Neural cell (in vitro differentiated cells): ENCODE results near the gene GLRA1. TPM values are rescaled to one million over a fixed set of nuclear protein-coding genes. Genes with fewer than 3 reads are reported as not detected.

ENCODE experiments used
- H2AFZ ChIP-seq: fragments of 200-600, 300-800 bp; sonication (generic), shearing (Covaris generic); 2 replicates; pipeline ENCODE4 v1.6.0; 2014; ENCODE audit warnings: low read depth, mild to moderate bottlenecking, antibody characterized with exemption, low read length, moderate library complexity
- H3F3A ChIP-seq: fragments of 200-600 bp; shearing (Covaris generic); 2 replicates; pipeline ENCODE4 v1.6.1; 2016; ENCODE audit warnings: mild to moderate bottlenecking, moderate library complexity, mixed read lengths, antibody characterized with exemption, low read length; ENCODE audit not compliant: insufficient read depth, poor library complexity, severe bottlenecking
- H3K27ac ChIP-seq: fragments of 200-600, 300-800 bp; sonication (generic), shearing (Covaris generic); 2 replicates; pipeline ENCODE4 v1.5.1; 2014; ENCODE audit warnings: mild to moderate bottlenecking, low read length, moderate library complexity
- H3K27me3 ChIP-seq: fragments of 300-800, 200-600 bp; sonication (generic), shearing (Covaris generic); 2 replicates; pipeline ENCODE4 v1.6.0; 2014; ENCODE audit warnings: mild to moderate bottlenecking, low read depth, low read length, moderate library complexity; ENCODE audit not compliant: insufficient read depth
- H3K36me3 ChIP-seq: fragments of 300-800, 200-600 bp; sonication (generic), shearing (Covaris generic); 2 replicates; pipeline ENCODE4 v1.5.1; 2014; ENCODE audit warnings: mild to moderate bottlenecking, antibody characterized with exemption, low read length, moderate library complexity; ENCODE audit not compliant: insufficient read depth
- H3K4me2 ChIP-seq: fragments of 300-800, 200-600 bp; sonication (generic), shearing (Covaris generic); 2 replicates; pipeline ENCODE4 v1.6.0; 2014; ENCODE audit warnings: mild to moderate bottlenecking, low read length
- H3K4me3 ChIP-seq: fragments of 300-800, 200-600 bp; sonication (generic), shearing (Covaris generic); 2 replicates; pipeline ENCODE4 v1.5.1; 2014; ENCODE audit warnings: mild to moderate bottlenecking, low read length, moderate library complexity
- H3K79me2 ChIP-seq: fragments of 200-600 bp; shearing (Covaris generic); replicated peaks from 2 replicates; pipeline ENCODE4 v1.6.0; 2014; ENCODE audit warnings: mild to moderate bottlenecking, low read length, moderate library complexity; ENCODE audit not compliant: insufficient read depth
- H3K9ac ChIP-seq: fragments of 300-800, 200-600 bp; sonication (generic), shearing (Covaris generic); 2 replicates; pipeline ENCODE4 v1.6.1; 2016; ENCODE audit warnings: mild to moderate bottlenecking, low read length, mixed read lengths
- H3K9me2 ChIP-seq: fragments of 200-600 bp; shearing (Covaris generic); 2 replicates; pipeline ENCODE4 v1.6.1; 2016; ENCODE audit warnings: mild to moderate bottlenecking, low read length, mixed read lengths; ENCODE audit not compliant: insufficient read depth
- H3K9me3 ChIP-seq: fragments of 200-600, 300-800 bp; sonication (generic), shearing (Covaris generic); 2 replicates; pipeline ENCODE4 v1.6.1; 2016; ENCODE audit warnings: mild to moderate bottlenecking, mixed run types, low read length, moderate library complexity, mixed read lengths
- H4K20me1 ChIP-seq: fragments of 200-600 bp; shearing (Covaris generic); 2 replicates; pipeline ENCODE4 v1.6.1; 2016; ENCODE audit warnings: mild to moderate bottlenecking, mixed run types; ENCODE audit not compliant: insufficient read depth
- EP300 ChIP-seq: fragments of 450-650 bp; conservative IDR thresholded peaks from 2 replicates; pipeline ENCODE4 v1.6.1; 2014; ENCODE audit warnings: antibody characterized with exemption, mild to moderate bottlenecking, moderate library complexity; ENCODE audit not compliant: poor library complexity, severe bottlenecking
- EZH2 ChIP-seq: fragments of 200-600, 300-800 bp; shearing (Covaris generic), sonication (generic); IDR thresholded peaks from 2 replicates; pipeline ENCODE4 v1.6.1; 2014; ENCODE audit warnings: antibody characterized with exemption, low read length, borderline replicate concordance, mild to moderate bottlenecking; ENCODE audit not compliant: insufficient read depth, poor library complexity, severe bottlenecking
- MXI1 ChIP-seq: fragments of 450-650 bp; conservative IDR thresholded peaks from 2 replicates; pipeline ENCODE4 v1.6.1; 2014; ENCODE audit warnings: antibody characterized with exemption, mild to moderate bottlenecking; ENCODE audit not compliant: poor library complexity, severe bottlenecking
- POLR2AphosphoS5 ChIP-seq: IDR thresholded peaks from 2 replicates; pipeline ENCODE4 v1.6.1; 2012
- RAD21 ChIP-seq: fragments of 450-650 bp; conservative IDR thresholded peaks from 2 replicates; pipeline ENCODE4 v1.6.1; 2014; ENCODE audit warnings: antibody characterized with exemption, mild to moderate bottlenecking, moderate library complexity
- SMC3 ChIP-seq: fragments of 450-650 bp; conservative IDR thresholded peaks from 2 replicates; pipeline ENCODE4 v1.6.1; 2014; ENCODE audit warnings: antibody characterized with exemption, mild to moderate bottlenecking, moderate library complexity; ENCODE audit not compliant: poor library complexity
- TAF1 ChIP-seq: IDR thresholded peaks from 2 replicates; pipeline ENCODE4 v1.6.1; 2012; ENCODE audit warnings: low read depth
- polyA plus RNA-seq: library from polyadenylated mRNA; depleted of rRNA; stranded (reverse); fragments of >200 nt; gene quantifications from 2 replicates; pipeline ENCODE4 v1.2.3, GENCODE V29; 2014
- TF ChIP-seq, protein P1 (sequence below): fragments of 450-650 bp; IDR thresholded peaks from 2 replicates; pipeline ENCODE4 v1.5.1; 2014; ENCODE audit warnings: antibody characterized with exemption, mild to moderate bottlenecking, moderate library complexity; ENCODE audit not compliant: poor library complexity, severe bottlenecking
- TF ChIP-seq, protein P2 (sequence below): IDR thresholded peaks from 2 replicates; pipeline ENCODE4 v1.6.1; 2012; ENCODE audit warnings: borderline replicate concordance

Gene GLRA1
- polyA plus RNA-seq, 1 donor from 2014 or later = not detected

DNA sequence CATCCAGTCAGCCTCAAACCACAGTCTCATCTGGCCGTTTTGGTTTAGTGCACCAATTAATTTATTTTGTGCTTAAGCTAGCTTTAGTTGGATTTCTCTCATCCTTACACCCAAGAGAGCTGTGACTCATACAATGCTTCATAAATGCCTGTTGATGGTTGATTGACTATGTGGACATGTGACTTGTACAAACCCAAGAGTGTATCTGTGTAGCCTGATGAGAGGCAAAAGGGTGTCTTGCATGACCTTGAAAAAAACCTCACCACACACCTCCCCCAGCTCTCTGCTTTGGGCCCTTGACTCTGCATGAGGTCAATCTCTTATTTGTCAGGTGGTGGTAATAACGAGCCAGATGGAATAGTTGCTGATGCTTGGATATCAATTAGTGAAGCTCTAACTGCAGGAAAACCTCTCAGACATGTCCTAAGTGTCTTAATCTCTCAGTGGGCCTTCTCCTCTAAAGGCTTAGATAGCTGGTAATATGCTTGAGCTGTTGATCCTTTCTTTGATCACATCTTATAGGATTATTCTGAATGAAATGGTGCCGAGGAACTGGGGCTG lies 10.6 kb upstream of the GLRA1 start:
- H3K9me2 ChIP-seq = no peaks in the 10 kb centered on the region
- no peaks in the 10 kb centered on the region for H4K20me1 ChIP-seq
- no peaks in the 10 kb centered on the region for H3K9me3 ChIP-seq
- no peaks in the 10 kb centered on the region for H3K79me2 ChIP-seq
- no peak overlapping the region for H2AFZ ChIP-seq
- H3K27ac ChIP-seq = no peak overlapping the region
- no peaks in the 10 kb centered on the region for H3F3A ChIP-seq
- no peak overlapping the region for H3K4me3 ChIP-seq
- H3K27me3 ChIP-seq = no peaks in the 10 kb centered on the region
- H3K36me3 ChIP-seq = no peaks in the 10 kb centered on the region
- H3K9ac ChIP-seq = no peak overlapping the region
- TF ChIP-seq EZH2 (no peak), EP300 (no peak)
- TF ChIP-seq, protein P1, sequence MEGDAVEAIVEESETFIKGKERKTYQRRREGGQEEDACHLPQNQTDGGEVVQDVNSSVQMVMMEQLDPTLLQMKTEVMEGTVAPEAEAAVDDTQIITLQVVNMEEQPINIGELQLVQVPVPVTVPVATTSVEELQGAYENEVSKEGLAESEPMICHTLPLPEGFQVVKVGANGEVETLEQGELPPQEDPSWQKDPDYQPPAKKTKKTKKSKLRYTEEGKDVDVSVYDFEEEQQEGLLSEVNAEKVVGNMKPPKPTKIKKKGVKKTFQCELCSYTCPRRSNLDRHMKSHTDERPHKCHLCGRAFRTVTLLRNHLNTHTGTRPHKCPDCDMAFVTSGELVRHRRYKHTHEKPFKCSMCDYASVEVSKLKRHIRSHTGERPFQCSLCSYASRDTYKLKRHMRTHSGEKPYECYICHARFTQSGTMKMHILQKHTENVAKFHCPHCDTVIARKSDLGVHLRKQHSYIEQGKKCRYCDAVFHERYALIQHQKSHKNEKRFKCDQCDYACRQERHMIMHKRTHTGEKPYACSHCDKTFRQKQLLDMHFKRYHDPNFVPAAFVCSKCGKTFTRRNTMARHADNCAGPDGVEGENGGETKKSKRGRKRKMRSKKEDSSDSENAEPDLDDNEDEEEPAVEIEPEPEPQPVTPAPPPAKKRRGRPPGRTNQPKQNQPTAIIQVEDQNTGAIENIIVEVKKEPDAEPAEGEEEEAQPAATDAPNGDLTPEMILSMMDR = no peak
- no peak overlapping the region for H3K4me2 ChIP-seq

DNA sequence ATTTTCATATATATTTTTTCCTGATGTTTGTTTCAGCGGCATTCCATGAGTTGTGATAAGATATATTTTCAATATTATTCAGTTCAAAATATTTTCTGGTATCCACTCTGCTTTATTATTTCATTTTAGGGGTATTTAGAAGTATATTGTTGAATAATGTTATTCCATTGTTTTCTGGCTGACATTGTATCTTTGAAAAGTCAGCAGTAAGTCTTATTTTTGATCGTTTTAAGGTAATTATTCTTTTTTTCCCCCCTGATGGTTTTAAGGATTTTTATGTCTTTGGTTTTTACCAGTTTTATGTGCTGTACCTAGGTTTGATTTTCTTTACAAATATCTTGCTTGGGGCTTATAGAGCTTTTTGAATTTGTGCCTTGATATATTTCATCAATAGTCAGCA lies 6.6 kb upstream of the GLRA1 start:
- TF ChIP-seq EP300 (no peak), MXI1 (no peak), RAD21 (no peak), POLR2AphosphoS5 (no peak), TAF1 (no peak), EZH2 (no peak), SMC3 (no peak)
- TF ChIP-seq, protein P1 = no peak
- TF ChIP-seq, protein P2, sequence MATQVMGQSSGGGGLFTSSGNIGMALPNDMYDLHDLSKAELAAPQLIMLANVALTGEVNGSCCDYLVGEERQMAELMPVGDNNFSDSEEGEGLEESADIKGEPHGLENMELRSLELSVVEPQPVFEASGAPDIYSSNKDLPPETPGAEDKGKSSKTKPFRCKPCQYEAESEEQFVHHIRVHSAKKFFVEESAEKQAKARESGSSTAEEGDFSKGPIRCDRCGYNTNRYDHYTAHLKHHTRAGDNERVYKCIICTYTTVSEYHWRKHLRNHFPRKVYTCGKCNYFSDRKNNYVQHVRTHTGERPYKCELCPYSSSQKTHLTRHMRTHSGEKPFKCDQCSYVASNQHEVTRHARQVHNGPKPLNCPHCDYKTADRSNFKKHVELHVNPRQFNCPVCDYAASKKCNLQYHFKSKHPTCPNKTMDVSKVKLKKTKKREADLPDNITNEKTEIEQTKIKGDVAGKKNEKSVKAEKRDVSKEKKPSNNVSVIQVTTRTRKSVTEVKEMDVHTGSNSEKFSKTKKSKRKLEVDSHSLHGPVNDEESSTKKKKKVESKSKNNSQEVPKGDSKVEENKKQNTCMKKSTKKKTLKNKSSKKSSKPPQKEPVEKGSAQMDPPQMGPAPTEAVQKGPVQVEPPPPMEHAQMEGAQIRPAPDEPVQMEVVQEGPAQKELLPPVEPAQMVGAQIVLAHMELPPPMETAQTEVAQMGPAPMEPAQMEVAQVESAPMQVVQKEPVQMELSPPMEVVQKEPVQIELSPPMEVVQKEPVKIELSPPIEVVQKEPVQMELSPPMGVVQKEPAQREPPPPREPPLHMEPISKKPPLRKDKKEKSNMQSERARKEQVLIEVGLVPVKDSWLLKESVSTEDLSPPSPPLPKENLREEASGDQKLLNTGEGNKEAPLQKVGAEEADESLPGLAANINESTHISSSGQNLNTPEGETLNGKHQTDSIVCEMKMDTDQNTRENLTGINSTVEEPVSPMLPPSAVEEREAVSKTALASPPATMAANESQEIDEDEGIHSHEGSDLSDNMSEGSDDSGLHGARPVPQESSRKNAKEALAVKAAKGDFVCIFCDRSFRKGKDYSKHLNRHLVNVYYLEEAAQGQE = no peak
- Histone ChIP-seq H3K79me2 (no peaks in the 10 kb centered on the region), H3K27ac (no peak overlapping the region), H3K4me3 (no peak overlapping the region), H3F3A (no peaks in the 10 kb centered on the region), H3K9me2 (no peaks in the 10 kb centered on the region), H4K20me1 (no peaks in the 10 kb centered on the region), H3K9me3 (no peaks in the 10 kb centered on the region), H3K27me3 (peaks cover 19% of the 10 kb centered on the region), H3K36me3 (no peaks in the 10 kb centered on the region), H3K4me2 (no peak overlapping the region), H2AFZ (no peak overlapping the region), H3K9ac (no peak overlapping the region)
